AG10803 (cell line): ENCODE data around the gene SVEP1.

Experiments used
- DNase-seq: peaks from one replicate; pipeline ENCODE4 v3.0.0; 2010; ENCODE audit warnings: low read depth
- H3K4me3 ChIP-seq: 2 replicates; pipeline ENCODE4 v1.5.1; 2011; ENCODE audit warnings: mild to moderate bottlenecking, low read length, control low read depth
- TF ChIP-seq, protein P1 (sequence below): conservative IDR thresholded peaks from 2 replicates; pipeline ENCODE4 v1.5.1; 2011; ENCODE audit warnings: mild to moderate bottlenecking, low read length, control low read depth, inconsistent platforms

Gene SVEP1

DNA sequence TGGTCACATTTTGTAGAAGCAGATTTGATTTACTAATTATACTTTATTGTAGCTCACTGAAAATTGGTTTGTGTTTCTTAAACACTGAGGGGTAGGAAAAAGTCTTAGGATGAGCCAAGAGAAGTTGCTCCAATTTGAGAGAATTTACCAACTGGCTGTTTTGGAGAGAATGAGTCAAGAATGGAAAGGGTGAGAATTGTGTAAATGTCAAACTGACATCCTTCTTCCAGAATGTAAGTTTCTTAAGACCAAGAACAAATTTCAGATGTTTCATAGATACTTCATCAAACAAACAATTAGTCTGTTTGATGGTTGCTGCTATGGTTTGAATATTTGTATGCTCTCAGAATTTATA, 135.7 kb downstream of the SVEP1 start:
- peak; percentile 91 for DNase-seq
- H3K4me3 ChIP-seq, result no peak overlapping the region
- TF ChIP-seq, protein P1, sequence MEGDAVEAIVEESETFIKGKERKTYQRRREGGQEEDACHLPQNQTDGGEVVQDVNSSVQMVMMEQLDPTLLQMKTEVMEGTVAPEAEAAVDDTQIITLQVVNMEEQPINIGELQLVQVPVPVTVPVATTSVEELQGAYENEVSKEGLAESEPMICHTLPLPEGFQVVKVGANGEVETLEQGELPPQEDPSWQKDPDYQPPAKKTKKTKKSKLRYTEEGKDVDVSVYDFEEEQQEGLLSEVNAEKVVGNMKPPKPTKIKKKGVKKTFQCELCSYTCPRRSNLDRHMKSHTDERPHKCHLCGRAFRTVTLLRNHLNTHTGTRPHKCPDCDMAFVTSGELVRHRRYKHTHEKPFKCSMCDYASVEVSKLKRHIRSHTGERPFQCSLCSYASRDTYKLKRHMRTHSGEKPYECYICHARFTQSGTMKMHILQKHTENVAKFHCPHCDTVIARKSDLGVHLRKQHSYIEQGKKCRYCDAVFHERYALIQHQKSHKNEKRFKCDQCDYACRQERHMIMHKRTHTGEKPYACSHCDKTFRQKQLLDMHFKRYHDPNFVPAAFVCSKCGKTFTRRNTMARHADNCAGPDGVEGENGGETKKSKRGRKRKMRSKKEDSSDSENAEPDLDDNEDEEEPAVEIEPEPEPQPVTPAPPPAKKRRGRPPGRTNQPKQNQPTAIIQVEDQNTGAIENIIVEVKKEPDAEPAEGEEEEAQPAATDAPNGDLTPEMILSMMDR, result no peak

DNA sequence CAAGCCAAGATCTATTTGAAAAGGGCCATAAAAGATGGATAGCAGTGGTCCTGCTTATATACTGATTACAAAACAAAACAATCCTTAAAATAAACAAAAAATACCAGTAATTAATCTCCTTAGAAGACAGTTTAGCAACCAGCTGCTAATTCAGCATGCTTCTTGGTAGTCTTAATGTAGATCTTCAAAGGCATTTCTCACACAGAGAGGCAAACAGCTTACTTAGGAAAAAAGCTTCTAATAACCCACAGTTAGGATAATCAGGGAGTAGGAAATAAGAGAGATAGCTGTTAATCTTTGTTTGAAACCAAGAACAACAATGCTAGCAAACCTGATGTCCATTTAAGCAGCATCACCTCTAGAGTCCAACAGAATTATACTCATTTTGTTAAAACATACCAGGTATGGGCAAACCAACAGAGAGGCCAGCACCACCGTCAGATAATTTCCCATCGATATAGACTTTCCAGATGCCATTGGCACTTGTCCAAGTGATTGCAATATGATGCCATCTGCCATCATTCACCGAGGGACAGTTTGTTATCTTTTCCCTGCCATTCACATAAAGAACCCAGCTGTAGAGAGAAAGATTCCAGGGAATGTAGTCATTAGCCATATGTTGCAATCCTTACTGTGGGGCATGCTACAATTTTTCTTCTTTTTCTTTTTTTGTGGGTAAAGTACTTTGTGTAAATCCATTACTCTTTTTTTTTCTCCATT, 136.2 kb downstream of the SVEP1 start:
- no peak overlapping the region for H3K4me3 ChIP-seq
- peak; percentile 8 for DNase-seq
- TF ChIP-seq, protein P1, result no peak

DNA sequence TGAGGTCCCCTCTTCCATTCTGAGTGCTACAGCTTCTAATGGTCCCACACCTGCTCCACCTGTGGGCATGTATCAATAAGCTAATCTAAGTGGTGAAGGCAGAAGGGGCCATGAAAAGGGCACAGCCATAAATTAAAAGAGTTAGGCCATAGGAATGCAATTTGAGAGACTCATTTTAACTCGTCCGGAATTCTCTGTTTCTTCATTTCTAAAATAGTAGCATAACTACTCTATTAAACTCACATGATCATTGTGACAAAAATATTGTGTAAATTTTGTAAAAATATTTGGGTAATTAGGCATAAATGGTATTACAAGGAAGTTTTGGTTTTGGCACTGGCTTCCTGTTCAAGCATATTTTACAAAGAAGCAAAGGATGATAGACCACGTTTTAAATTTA, 138.7 kb downstream of the SVEP1 start:
- peak; percentile 72 for DNase-seq
- no peak overlapping the region for H3K4me3 ChIP-seq
- TF ChIP-seq, protein P1, result no peak

DNA sequence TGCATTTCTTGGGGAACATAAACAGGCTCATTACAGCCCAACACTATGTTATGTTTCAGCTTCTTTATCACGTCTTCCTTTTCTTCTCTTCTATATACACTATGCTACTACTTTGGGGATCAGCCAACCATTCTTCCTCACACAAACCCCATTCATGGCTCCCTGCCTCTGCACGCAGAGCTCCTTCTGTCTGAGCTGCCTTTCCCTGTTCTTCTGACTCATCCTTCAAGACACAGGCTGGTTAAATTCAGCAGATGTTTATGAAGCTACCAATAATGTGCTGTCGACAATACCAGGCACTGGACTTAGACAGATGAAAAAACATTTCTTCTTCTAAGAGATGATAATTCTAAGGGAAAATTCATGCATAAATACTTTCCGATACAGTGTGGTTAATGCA, 139.4 kb downstream of the SVEP1 start:
- TF ChIP-seq, protein P1, result no peak
- DNase-seq, result peak; percentile 96
- H3K4me3 ChIP-seq, result no peak overlapping the region

DNA sequence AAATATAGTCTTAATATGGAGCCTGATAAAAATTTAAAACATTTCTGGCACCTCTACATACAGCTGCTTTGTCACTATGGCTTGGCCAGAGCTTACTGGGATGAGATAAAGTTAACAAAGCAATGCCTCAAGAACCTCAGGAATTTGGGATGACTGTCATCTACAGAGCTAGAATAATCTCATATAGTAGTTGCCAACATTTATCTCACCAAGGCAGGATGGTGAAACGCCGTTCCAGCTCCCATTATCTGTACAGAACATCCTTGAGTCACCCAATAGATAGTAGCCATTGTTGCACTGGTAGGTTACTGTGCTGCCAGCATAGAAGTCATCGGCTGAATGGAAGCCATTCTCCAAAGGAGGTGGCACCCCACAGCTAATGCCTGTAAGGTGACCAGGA, 147.3 kb downstream of the SVEP1 start:
- DNase-seq, result peak; percentile 74
- H3K4me3 ChIP-seq, result no peak overlapping the region
- TF ChIP-seq, protein P1, result no peak

DNA sequence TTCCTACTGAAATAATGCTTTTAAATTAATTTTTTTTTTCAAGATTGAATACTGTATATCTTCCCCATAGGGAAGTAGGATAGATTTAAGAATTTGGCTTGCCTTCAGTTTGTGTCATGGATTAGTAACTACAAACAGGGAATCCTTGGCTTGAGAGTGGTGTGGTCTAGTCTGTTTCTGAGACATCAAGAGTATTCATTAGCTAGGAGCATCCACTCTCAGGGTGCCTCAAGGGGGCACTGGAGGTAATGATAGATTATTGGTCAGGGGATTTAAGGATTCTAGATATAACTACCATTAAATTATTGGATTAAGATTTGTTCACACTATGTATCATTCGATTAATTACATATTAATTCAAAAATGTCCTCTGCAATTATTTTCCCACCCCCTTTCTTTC, 150.1 kb downstream of the SVEP1 start:
- DNase-seq, result peak; percentile 2
- H3K4me3 ChIP-seq, result no peak overlapping the region
- TF ChIP-seq, protein P1, result peak; percentile 17; the same call in 1 of the 2 replicates

DNA sequence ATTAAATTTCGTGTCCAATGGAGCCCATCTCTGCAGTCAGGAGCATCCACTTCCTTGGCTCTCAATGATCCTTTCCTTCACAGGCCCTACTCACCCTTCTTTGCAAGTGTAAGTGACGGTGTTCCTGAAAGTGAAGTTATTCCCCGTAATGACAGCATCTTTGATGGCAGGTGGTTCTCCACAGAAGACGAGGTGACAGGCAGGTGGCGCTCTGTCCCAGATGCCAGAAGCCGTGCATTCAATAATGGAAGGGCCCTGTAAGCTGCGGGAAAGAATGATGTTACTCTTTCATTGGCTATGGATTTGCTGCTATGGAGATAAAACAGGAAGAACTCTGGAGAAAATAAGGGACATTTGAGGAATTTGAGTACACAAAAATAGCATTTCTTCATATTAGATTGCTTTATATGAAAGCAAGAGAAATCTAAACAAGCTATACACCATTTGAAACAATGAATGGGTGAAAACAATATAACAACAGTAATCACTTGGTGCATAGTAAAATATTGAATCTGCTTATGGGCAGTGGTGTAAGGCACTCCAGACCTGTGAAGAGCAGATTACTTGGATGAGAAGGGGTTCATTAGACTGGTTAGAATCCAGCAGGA, 151.9 kb downstream of the SVEP1 start:
- no peak overlapping the region for H3K4me3 ChIP-seq
- peak; percentile 32 for DNase-seq
- TF ChIP-seq, protein P1, result peak; percentile 55
